Anterior cingulate cortex (tissue), 58 donors: ENCODE results near the gene CCIN.

Source experiments
- DNase-seq, 58 donors: peaks; one replicate each; lab custom pipeline; 2025; lab: John Stamatoyannopoulos, UW

The CCIN gene

GRCh38 chr9:36187414-36187813 lies 18.2 kb downstream of the CCIN start:
- DNase-seq = no peak

- no peak for DNase-seq
Measured at GRCh38 chr9:36188212-36188611, 19.0 kb downstream of the CCIN start.

- no peak for DNase-seq
Measured at GRCh38 chr9:36189976-36190375, 20.8 kb downstream of the CCIN start.

GRCh38 chr9:36190388-36191289 lies 21.5 kb downstream of the CCIN start, which contains the start of gene CLTA:
Gene CLTA, plus strand, starts transcription at chr9:36190921. Its CDS starts 136 bp downstream, at chr9:36191057.
- peak; percentile 69 to 99 (median 97) for DNase-seq

- DNase-seq = peak in 7 of 58 donors; percentile 9 to 59 (median 32)
Measured at GRCh38 chr9:36191290-36191645, 22.1 kb downstream of the CCIN start.

- no peak for DNase-seq
Measured at GRCh38 chr9:36191686-36192085, 22.5 kb downstream of the CCIN start.

- DNase-seq = no peak
Measured at GRCh38 chr9:36192196-36192595, 23.0 kb downstream of the CCIN start.

- no peak for DNase-seq
Measured at GRCh38 chr9:36193023-36193422, 23.8 kb downstream of the CCIN start.

GRCh38 chr9:36194326-36195000 lies 25.3 kb downstream of the CCIN start:
- DNase-seq = no peak

- DNase-seq = peak in 3 of 58 donors; percentile 15 to 23 (median 16)
Measured at GRCh38 chr9:36204906-36205547, 35.8 kb downstream of the CCIN start.

- DNase-seq = peak in 29 of 58 donors; percentile 12 to 72 (median 40)
Measured at GRCh38 chr9:36207016-36207415, 37.8 kb downstream of the CCIN start.

GRCh38 chr9:36207546-36208012 lies 38.4 kb downstream of the CCIN start:
- no peak for DNase-seq

GRCh38 chr9:36208521-36209253 lies 39.5 kb downstream of the CCIN start:
- peak in 4 of 58 donors; percentile 7 to 11 (median 9) for DNase-seq

- no peak for DNase-seq
Measured at GRCh38 chr9:36210722-36211121, 41.5 kb downstream of the CCIN start.

GRCh38 chr9:36211510-36211909 lies 42.3 kb downstream of the CCIN start:
- peak in 1 of 58 donors; percentile 7 for DNase-seq

- no peak for DNase-seq
Measured at GRCh38 chr9:36213387-36213786, 44.2 kb downstream of the CCIN start.

- DNase-seq = no peak
Measured at GRCh38 chr9:36213989-36214388, 44.8 kb downstream of the CCIN start.

- no peak for DNase-seq
Measured at GRCh38 chr9:36214571-36214970, 45.4 kb downstream of the CCIN start.

GRCh38 chr9:36217256-36217968 lies 48.2 kb downstream of the CCIN start:
- peak in 3 of 58 donors; percentile 21 to 43 (median 35) for DNase-seq
